PC-3 (cell line): ENCODE results near the gene NOD1. TPM values are rescaled to one million over a fixed set of nuclear protein-coding genes. Genes with fewer than 3 reads are reported as not detected.
A peak's percentile ranks its signal among the peaks of the same experiment; 100 is the strongest.

ENCODE experiments used
- ATAC-seq: fragments of 200-7000 bp; cut with Tn5 transposase; 2 replicates; pipeline ENCODE4 v1.9.1; 2020; ENCODE audit warnings: mild to moderate bottlenecking, moderate library complexity
- BruUV-seq: library from RNA; stranded (reverse); fragments of 400-500 nt; replicated peaks from 2 replicates; lab custom pipeline; 2021; lab: Mats Ljungman, UMichigan
- CTCF ChIA-PET: fragments of 300-600 bp; sonication (Branson Sonifier 250); formaldehyde crosslinking; loops from one replicate; lab custom pipeline; 2022; ENCODE audit warnings: antibody characterized with exemption; lab: Charles Lee
- POLR2A ChIA-PET: fragments of 300-600 bp; sonication (Branson Sonifier 250); formaldehyde crosslinking; loops from one replicate; lab custom pipeline; 2022; ENCODE audit warnings: antibody characterized with exemption; ENCODE audit not compliant: unreplicated experiment; lab: Charles Lee
- DNase-seq: peaks from one replicate; pipeline ENCODE4 v3.0.0-alpha.2; 2015
- H2AFZ ChIP-seq: fragments of 300-600 bp; sonication (generic); 2 replicates; pipeline ENCODE4 v1.6.0; 2016; ENCODE audit warnings: antibody characterized with exemption, low read length
- H3F3A ChIP-seq: fragments of 300-600 bp; sonication (generic); one replicate; pipeline ENCODE4 v1.6.0; 2017; ENCODE audit warnings: antibody characterized with exemption, low read length, control low read depth, mild to moderate bottlenecking; ENCODE audit not compliant: unreplicated experiment
- H3K27ac ChIP-seq: fragments of 300-600 bp; sonication (generic); 2 replicates; pipeline ENCODE4 v1.5.1; 2016; ENCODE audit warnings: mild to moderate bottlenecking, low read length
- H3K27me3 ChIP-seq: fragments of 300-600 bp; sonication (generic); 2 replicates; pipeline ENCODE4 v1.6.1; 2016; ENCODE audit warnings: low read length, mixed read lengths
- H3K36me3 ChIP-seq: fragments of 300-600 bp; sonication (generic); 2 replicates; pipeline ENCODE4 v1.6.1; 2016; ENCODE audit warnings: low read depth, mixed run types, low read length, mixed read lengths
- H3K4me1 ChIP-seq: fragments of 300-600 bp; sonication (generic); 2 replicates; pipeline ENCODE4 v1.5.1; 2016; ENCODE audit warnings: low read length; ENCODE audit not compliant: insufficient read depth
- H3K4me2 ChIP-seq: fragments of 300-600 bp; sonication (generic); 2 replicates; pipeline ENCODE4 v1.6.0; 2016; ENCODE audit warnings: low read length
- H3K4me3 ChIP-seq: fragments of 300-600 bp; sonication (generic); 2 replicates; pipeline ENCODE4 v1.5.1; 2016; ENCODE audit warnings: mild to moderate bottlenecking, low read length, mixed read lengths
- H3K79me2 ChIP-seq: fragments of 300-600 bp; sonication (generic); 2 replicates; pipeline ENCODE4 v1.6.1; 2017; ENCODE audit warnings: low read length, mixed read lengths
- H3K9ac ChIP-seq: fragments of 300-600 bp; sonication (generic); 2 replicates; pipeline ENCODE4 v1.6.0; 2016; ENCODE audit warnings: mild to moderate bottlenecking, low read length
- H3K9me2 ChIP-seq: fragments of 300-600 bp; sonication (generic); replicated peaks from 2 replicates; pipeline ENCODE4 v1.6.1; 2016; ENCODE audit warnings: mixed run types, low read length, mixed read lengths
- H3K9me3 ChIP-seq: fragments of 300-600 bp; sonication (generic); 2 replicates; pipeline ENCODE4 v1.6.1; 2016; ENCODE audit warnings: low read length, mixed read lengths
- H4K20me1 ChIP-seq: fragments of 300-600 bp; sonication (generic); 2 replicates; pipeline ENCODE4 v1.6.1; 2016; ENCODE audit warnings: low read length, mixed read lengths
- CTCF ChIP-seq: fragments of 300-600 bp; sonication (generic); conservative IDR thresholded peaks from 2 replicates; pipeline ENCODE4 v1.5.1; 2017; ENCODE audit warnings: antibody characterized with exemption, low read depth, mild to moderate bottlenecking, low read length
- EZH2 ChIP-seq: fragments of 300-600 bp; sonication (generic); IDR thresholded peaks from one replicate; pipeline ENCODE4 v1.6.1; 2017; ENCODE audit warnings: antibody characterized with exemption, mild to moderate bottlenecking, low read length; ENCODE audit not compliant: unreplicated experiment
- EZH2phosphoT487 ChIP-seq: fragments of 300-600 bp; sonication (generic); IDR thresholded peaks from 2 replicates; pipeline ENCODE4 v1.6.1; 2018; ENCODE audit warnings: mild to moderate bottlenecking, antibody characterized with exemption, low read length, borderline replicate concordance
- intact Hi-C: fragments of 100-400 bp; cut with micrococcal nuclease; formaldehyde crosslinking; loops from 2 replicates; pipeline ENCODE4 v1.9.0; 2023
- total RNA-seq: library from RNA; depleted of rRNA; stranded (reverse); fragments of >200 nt; gene quantifications from 2 replicates; pipeline ENCODE4 v1.2.3, GENCODE V29; 2014

The NOD1 gene
- total RNA-seq, 1 experiment from 2014 or later, result 5.9 TPM

DNA sequence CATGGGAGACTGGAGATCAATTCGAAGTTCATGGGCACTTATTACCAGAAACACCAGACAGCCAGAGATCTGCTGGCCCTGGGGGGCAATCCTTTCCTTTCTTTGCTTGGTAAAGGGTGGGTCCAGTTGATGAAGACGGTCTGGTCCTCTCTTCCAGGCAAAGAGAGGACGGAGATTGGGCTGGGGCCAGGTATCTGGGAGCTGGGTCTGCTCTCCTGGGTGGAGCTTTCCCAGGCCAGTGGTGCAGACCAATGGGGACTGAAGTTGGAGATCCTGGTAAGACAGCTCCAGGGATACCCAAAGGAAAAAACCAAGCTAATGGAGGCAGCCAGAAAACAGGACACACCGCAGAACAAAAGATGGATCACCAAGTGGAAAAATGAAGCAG, 18.3 kb downstream of the NOD1 start:
- H3K4me2 ChIP-seq, result no peak overlapping the region
- ChIA-PET POLR2A (no interaction called here), CTCF (no interaction called here)
- no peak overlapping the region for H3K4me3 ChIP-seq
- H3F3A ChIP-seq, result no peaks in the 10 kb centered on the region
- DNase-seq (no peak), ATAC-seq (no peak)
- intact Hi-C loops, result no loop called here
- H3K27ac ChIP-seq, result 0 out of 2 replicates have a peak overlapping the region, but pooled peaks have one; percentile 11
- no peaks in the 10 kb centered on the region for H3K79me2 ChIP-seq
- H4K20me1 ChIP-seq, result no peaks in the 10 kb centered on the region
- no peaks in the 10 kb centered on the region for H3K27me3 ChIP-seq
- peaks cover 10% of the 10 kb centered on the region for H3K4me1 ChIP-seq
- H3K9ac ChIP-seq, result no peak overlapping the region
- no peaks in the 10 kb centered on the region for H3K36me3 ChIP-seq
- no peak overlapping the region for H2AFZ ChIP-seq
- no peak for TF ChIP-seq EZH2
- no peak for TF ChIP-seq CTCF
- H3K9me2 ChIP-seq, result no peaks in the 10 kb centered on the region
- no peaks in the 10 kb centered on the region for H3K9me3 ChIP-seq
- no TSS peak for BruUV-seq

DNA sequence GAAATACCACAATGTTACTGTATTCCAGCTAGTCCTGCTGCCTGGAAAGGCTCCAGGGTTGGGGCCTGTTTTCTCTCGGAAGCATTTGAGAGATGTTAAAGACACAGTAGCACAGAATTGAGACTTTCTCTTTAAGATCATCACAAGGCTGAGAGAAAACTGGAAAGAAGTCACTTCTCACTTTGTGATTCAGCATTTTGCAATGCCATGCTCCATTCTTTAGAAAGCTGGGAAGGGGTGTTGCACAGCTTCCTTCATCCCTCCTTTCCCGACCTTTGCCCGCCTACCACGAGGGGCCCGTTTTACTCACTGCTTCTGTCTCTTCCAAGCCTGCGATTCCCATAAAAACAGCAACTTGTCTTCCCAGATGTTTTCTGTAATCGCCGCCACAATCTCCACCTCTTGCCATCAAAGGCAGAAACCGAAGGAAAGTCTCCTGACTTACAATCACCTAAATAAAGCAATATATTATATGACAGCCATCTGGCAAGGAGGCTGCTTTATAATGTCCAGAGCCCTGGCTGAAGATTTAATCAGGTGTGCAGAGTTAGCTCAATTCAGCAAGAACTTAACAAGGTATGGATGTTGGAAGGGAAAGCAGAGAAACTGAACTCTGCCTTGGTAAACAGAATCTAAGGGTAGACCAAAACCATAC, 18.9 kb downstream of the NOD1 start:
- Histone ChIP-seq H3K27me3 (no peaks in the 10 kb centered on the region), H2AFZ (no peak overlapping the region), H3K9me3 (no peaks in the 10 kb centered on the region), H3K4me3 (no peak overlapping the region), H3K4me2 (0 out of 2 replicates have a peak overlapping the region, but pooled peaks have one; percentile 32), H3K9ac (no peak overlapping the region), H3K79me2 (no peaks in the 10 kb centered on the region), H4K20me1 (no peaks in the 10 kb centered on the region), H3K36me3 (no peaks in the 10 kb centered on the region), H3K9me2 (no peaks in the 10 kb centered on the region), H3F3A (no peaks in the 10 kb centered on the region), H3K4me1 (peaks cover 10% of the 10 kb centered on the region), H3K27ac (0 out of 2 replicates have a peak overlapping the region, but pooled peaks have one; percentile 11)
- POLR2A ChIA-PET, result no interaction called here
- ATAC-seq, result peak; percentile 27
- no peak for TF ChIP-seq EZH2
- no peak for TF ChIP-seq CTCF
- TF ChIP-seq EZH2phosphoT487, result no peak
- no TSS peak for BruUV-seq
- intact Hi-C loops, result no loop called here
- peak; percentile 54 for DNase-seq
- CTCF ChIA-PET, result no interaction called here

- BruUV-seq, result no TSS peak
- H3K36me3 ChIP-seq, result no peaks in the 10 kb centered on the region
- ATAC-seq (no peak), DNase-seq (no peak)
- no peaks in the 10 kb centered on the region for H4K20me1 ChIP-seq
- no peak overlapping the region for H3K4me2 ChIP-seq
- ChIA-PET POLR2A (no interaction called here), CTCF (no interaction called here)
- no peaks in the 10 kb centered on the region for H3F3A ChIP-seq
- no peak overlapping the region for H3K4me3 ChIP-seq
- no peaks in the 10 kb centered on the region for H3K9me2 ChIP-seq
- H3K27ac ChIP-seq, result no peak overlapping the region
- H3K4me1 ChIP-seq, result peaks cover 10% of the 10 kb centered on the region
- intact Hi-C loops, result no loop called here
- TF ChIP-seq EZH2 (no peak), EZH2phosphoT487 (no peak), CTCF (no peak)
- no peak overlapping the region for H3K9ac ChIP-seq
- H3K27me3 ChIP-seq, result no peaks in the 10 kb centered on the region
- no peaks in the 10 kb centered on the region for H3K9me3 ChIP-seq
- no peak overlapping the region for H2AFZ ChIP-seq
- H3K79me2 ChIP-seq, result no peaks in the 10 kb centered on the region
Observed at GRCh38 chr7:30458311-30458710, 20.3 kb downstream of the NOD1 start.
